Stomach (tissue), 9 donors: Measurements from ENCODE around the gene SLC4A2. TPM values are rescaled to one million over a fixed set of nuclear protein-coding genes. Genes with fewer than 3 reads are reported as not detected.
A peak's percentile ranks its signal among the peaks of the same experiment; 100 is the strongest.
"Not testable (repeated sequence)": the region's sequence is repeated elsewhere in the genome, so short reads cannot be mapped to it uniquely, and the experiment has no call there.

ENCODE experiments used
- DNase-seq, 2 donors: peaks; one replicate each; pipeline versions ENCODE4 v3.0.0 to v3.0.0-alpha.2; 2013 to 2019
- H3K27ac ChIP-seq, 5 donors: fragments of 200-600 bp in 4 of 5; sonication (generic) in 4 of 5; one replicate each; pipeline ENCODE4 v1.5.1; 2013 to 2019; ENCODE audit warnings: mild to moderate bottlenecking in 1 of 5, moderate library complexity in 1 of 5
- H3K27me3 ChIP-seq, 3 donors: fragments of 200-600 bp; sonication (generic); one replicate each; pipeline ENCODE4 v1.5.1; 2017 to 2019; ENCODE audit warnings: mixed run types in 1 of 3
- H3K36me3 ChIP-seq, 4 donors: fragments of 200-600 bp; sonication (generic); 1 replicate in 3 of 4; 2 replicates in 1 of 4; pipeline ENCODE4 v1.5.1; 2016 to 2019
- H3K4me1 ChIP-seq, 4 donors: fragments of 200-600 bp; sonication (generic); one replicate each; pipeline ENCODE4 v1.5.1; 2016 to 2019
- H3K4me3 ChIP-seq, 4 donors: fragments of 200-600 bp; sonication (generic) in 3 of 4; one replicate each; pipeline ENCODE4 v1.5.1; 2016 to 2019; ENCODE audit warnings: mild to moderate bottlenecking in 1 of 4
- H3K9me3 ChIP-seq, 4 donors: fragments of 200-600 bp; sonication (generic); one replicate each; pipeline ENCODE4 v1.5.1; 2016 to 2019
- EP300 ChIP-seq: sonication (generic); formaldehyde crosslinking; IDR thresholded peaks from one replicate; pipeline ENCODE4 v1.6.1; 2017; ENCODE audit warnings: antibody characterized with exemption
- POLR2A ChIP-seq, 4 donors: fragments of 450-650 bp; IDR thresholded peaks; one replicate each; pipeline ENCODE4 v1.6.1; 2016; ENCODE audit warnings: antibody characterized with exemption in 4 of 4, control low read depth in 2 of 4, mild to moderate bottlenecking in 1 of 4, moderate library complexity in 1 of 4
- POLR2AphosphoS5 ChIP-seq, 3 donors: sonication (generic); formaldehyde crosslinking; IDR thresholded peaks; one replicate each; pipeline ENCODE4 v1.6.1; 2016; ENCODE audit warnings: antibody characterized with exemption in 3 of 3
- WGBS, 5 donors: extraction: QIAGEN DNeasy Blood & Tissue Kit in 3 of 5; methylation state at CpG; one replicate each; pipeline versions ENCODE4 v1.1.5 to v1.1.7; 2013 to 2018; 5-methylcytosine and 5-hydroxymethylcytosine counted together
- intact Hi-C: fragments of 100-400 bp; cut with DNase I; formaldehyde crosslinking; loops from one replicate; pipeline ENCODE4 v1.15.1; 2023; ENCODE audit warnings: low total_unique reads
- polyA plus RNA-seq, 3 donors: library from polyadenylated mRNA; stranded (reverse); fragments of 200-250 nt; gene quantifications; one replicate each; pipeline ENCODE4 v1.2.3, GENCODE V29; 2013
- total RNA-seq, 5 donors: library from RNA; depleted of rRNA; stranded (reverse); fragments of >200 nt; gene quantifications; one replicate each; pipeline versions ENCODE4 v1.1.0 to v1.2.3, GENCODE V29; 2014 to 2016
- TF ChIP-seq, protein P1 (sequence below), 7 experiments: fragments of 450-650 bp in 4 of 7; fragments of 200-600 bp in 3 of 7; sonication (generic) in 3 of 7; IDR thresholded peaks; one replicate each; pipeline ENCODE4 v1.5.1; 2016 to 2019; ENCODE audit warnings: antibody characterized with exemption in 7 of 7, control low read depth in 2 of 7, mild to moderate bottlenecking in 1 of 7
- donor health status: healthy with polysubstance abuse.
- donor health status: Bipolar disorder and iron deficiency.
- donor health status: healthy.

The SLC4A2 gene
- total and polyA plus RNA-seq, 8 donors = 65.9 to 296 (median 126) TPM

DNA sequence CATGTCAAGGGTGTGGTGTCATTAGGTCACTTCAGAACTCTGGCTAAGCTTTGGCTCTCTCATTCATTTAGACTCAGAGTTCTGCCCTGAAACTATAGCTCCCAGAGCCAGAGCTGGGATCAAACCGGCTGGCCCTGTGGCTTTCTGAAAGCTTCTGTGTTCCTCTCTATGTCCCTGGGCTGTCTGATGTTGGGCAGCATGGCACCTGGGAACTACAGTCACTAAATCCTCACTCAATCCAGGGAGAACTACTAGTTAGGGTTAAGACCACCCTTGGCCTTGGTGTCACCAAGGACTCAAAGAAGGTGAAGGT lies 48.3 kb upstream of the SLC4A2 start:
- TF ChIP-seq POLR2AphosphoS5 (IDR thresholded peaks at IDR 0.05) (no peak), POLR2A (IDR thresholded peaks at IDR 0.05) (no peak)
- TF ChIP-seq, protein P1, sequence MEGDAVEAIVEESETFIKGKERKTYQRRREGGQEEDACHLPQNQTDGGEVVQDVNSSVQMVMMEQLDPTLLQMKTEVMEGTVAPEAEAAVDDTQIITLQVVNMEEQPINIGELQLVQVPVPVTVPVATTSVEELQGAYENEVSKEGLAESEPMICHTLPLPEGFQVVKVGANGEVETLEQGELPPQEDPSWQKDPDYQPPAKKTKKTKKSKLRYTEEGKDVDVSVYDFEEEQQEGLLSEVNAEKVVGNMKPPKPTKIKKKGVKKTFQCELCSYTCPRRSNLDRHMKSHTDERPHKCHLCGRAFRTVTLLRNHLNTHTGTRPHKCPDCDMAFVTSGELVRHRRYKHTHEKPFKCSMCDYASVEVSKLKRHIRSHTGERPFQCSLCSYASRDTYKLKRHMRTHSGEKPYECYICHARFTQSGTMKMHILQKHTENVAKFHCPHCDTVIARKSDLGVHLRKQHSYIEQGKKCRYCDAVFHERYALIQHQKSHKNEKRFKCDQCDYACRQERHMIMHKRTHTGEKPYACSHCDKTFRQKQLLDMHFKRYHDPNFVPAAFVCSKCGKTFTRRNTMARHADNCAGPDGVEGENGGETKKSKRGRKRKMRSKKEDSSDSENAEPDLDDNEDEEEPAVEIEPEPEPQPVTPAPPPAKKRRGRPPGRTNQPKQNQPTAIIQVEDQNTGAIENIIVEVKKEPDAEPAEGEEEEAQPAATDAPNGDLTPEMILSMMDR (IDR thresholded peaks at IDR 0.05) = no peak
- Histone ChIP-seq H3K27ac (peak overlapping the region in 1 of 5 donors; percentile 10), H3K4me1 (peaks cover 14 to 64% (median 48%) of the 10 kb centered on the region in 4 donors), H3K4me3 (no peak overlapping the region), H3K27me3 (peaks cover 0 to 84% (median 21%) of the 10 kb centered on the region in 3 donors), H3K9me3 (no peaks in the 10 kb centered on the region), H3K36me3 (no peaks in the 10 kb centered on the region)
- intact Hi-C loops = no loop called here
- no peak for DNase-seq
- 50 to 86% (median 60%) methylated on average over 1 of the region's 1 CpG for WGBS, 5 donors

DNA sequence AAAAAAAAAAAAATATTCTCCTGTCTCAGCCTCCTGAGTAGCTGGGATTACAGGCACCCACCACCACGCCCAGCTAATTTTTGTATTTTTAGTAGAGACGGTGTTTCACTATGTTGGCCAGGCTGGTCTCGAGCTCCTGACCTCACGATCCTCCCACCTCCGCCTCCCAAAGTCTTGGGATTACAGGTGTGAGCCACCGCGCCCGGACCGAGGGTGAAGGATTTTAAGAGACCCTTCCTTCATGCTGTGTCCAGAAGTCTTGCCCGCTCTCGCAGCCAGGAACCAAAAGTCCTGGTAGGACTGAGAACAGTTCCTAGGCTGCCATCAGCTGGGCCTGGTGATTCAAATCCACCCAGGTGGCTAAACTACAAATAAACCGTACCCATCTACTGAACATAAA lies 47.8 kb upstream of the SLC4A2 start:
- Histone ChIP-seq H3K27me3 (peaks cover 0 to 90% (median 21%) of the 10 kb centered on the region in 3 donors), H3K4me1 (peaks cover 14 to 64% (median 48%) of the 10 kb centered on the region in 4 donors)
- H3K36me3 ChIP-seq, H3K27ac ChIP-seq, H3K9me3 ChIP-seq, intact Hi-C loops, DNase-seq, H3K4me3 ChIP-seq: not testable (repeated sequence)
- WGBS, 5 donors = 82 to 92% (median 85%) methylated on average over 12 of the region's 12 CpGs

DNA sequence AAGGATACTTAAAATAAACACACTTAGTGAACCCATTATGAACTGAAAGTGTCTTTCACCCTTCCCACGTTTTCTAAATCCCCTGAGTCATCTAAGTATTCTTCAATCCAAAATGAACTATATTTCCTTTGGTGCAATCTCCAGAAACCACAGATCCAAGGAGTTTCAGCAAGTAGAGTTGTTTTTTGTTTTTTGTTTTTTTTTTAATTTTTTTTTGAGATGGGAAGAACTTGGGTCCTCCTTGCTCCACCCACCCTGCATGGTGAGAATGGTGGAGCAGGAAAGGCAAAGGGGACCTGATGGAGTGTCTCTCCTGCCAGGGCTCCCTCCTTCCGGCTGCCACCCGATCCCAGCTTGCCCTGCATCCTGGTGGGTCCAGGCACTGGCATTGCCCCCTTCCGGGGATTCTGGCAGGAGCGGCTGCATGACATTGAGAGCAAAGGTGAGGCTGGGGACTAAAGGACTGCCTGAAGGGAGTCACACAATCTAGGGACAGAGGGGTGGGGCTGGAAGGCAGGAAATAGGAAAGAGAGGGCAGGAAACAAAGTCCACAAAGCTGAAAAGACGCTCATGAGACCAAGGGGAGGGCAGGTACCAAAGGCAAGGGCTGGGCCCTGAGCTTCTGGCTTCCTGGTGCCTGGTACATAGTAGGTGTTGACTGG lies 47.2 kb upstream of the SLC4A2 start:
- WGBS, 5 donors = 36 to 58% (median 47%) methylated on average over 6 of the region's 6 CpGs
- H3K9me3 ChIP-seq = no peaks in the 10 kb centered on the region
- no peak overlapping the region for H3K27ac ChIP-seq
- peaks cover 14 to 60% (median 47%) of the 10 kb centered on the region in 4 donors for H3K4me1 ChIP-seq
- no peak overlapping the region for H3K4me3 ChIP-seq
- no peaks in the 10 kb centered on the region for H3K36me3 ChIP-seq
- intact Hi-C loops = no loop called here
- peaks cover 0 to 95% (median 21%) of the 10 kb centered on the region in 3 donors for H3K27me3 ChIP-seq
- TF ChIP-seq POLR2A (IDR thresholded peaks at IDR 0.05) (no peak), POLR2AphosphoS5 (IDR thresholded peaks at IDR 0.05) (peak in 1 of 3 donors; percentile 4)
- DNase-seq = peak in 1 of 2 donors; percentile 86

DNA sequence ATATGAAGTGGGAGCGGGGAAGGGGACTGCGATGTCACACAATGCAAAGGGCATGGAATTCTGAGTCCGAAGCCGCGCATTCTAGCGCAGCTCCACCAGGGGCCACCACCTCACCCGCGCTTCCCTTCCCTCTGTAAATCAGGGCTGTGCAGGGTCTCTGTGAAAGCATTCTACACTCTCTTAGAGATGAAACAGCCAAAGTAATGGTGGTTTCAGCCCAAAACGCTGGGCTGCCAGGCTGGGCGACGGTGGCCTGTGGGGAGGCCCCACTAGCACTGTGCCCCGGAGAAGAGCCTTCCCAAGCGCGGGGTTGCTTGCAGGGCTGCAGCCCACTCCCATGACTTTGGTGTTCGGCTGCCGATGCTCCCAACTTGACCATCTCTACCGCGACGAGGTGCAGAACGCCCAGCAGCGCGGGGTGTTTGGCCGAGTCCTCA lies 46.5 kb upstream of the SLC4A2 start:
- no peak for TF ChIP-seq POLR2A (IDR thresholded peaks at IDR 0.05)
- TF ChIP-seq EP300 = no peak
- TF ChIP-seq POLR2AphosphoS5 (IDR thresholded peaks at IDR 0.05) = no peak
- TF ChIP-seq, protein P1 (IDR thresholded peaks at IDR 0.05) = peak in 5 of 7 experiments; percentile 13 to 30 (median 20)
- H3K4me1 ChIP-seq = peaks cover 19 to 64% (median 47%) of the 10 kb centered on the region in 4 donors
- peak in 1 of 2 donors; percentile 80 for DNase-seq
- no peaks in the 10 kb centered on the region for H3K36me3 ChIP-seq
- no peaks in the 10 kb centered on the region for H3K9me3 ChIP-seq
- WGBS, 5 donors = 36 to 54% (median 46%) methylated on average over 23 of the region's 23 CpGs
- H3K27me3 ChIP-seq = peaks cover 0 to 98% (median 23%) of the 10 kb centered on the region in 3 donors
- H3K4me3 ChIP-seq = no peak overlapping the region
- intact Hi-C loops = no loop called here
- H3K27ac ChIP-seq = no peak overlapping the region

DNA sequence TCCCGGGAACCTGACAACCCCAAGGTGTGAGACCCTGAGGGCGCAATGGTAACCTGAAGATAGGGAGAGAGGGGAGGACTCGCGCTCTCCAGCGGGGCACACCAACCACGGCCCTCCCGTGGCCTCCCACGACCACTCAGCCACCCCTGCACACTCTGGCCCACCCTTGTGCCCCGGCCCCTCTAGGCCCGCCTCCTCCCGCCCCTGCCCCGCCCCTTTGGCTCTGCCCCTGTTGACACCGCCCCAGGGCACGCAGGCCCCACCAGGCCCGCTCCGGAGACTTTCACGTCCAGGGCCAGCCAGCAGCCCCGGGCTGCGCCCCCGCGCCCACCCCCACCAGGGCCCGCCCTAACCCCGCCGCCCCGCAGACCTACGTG lies 46.0 kb upstream of the SLC4A2 start:
- Histone ChIP-seq H3K4me1 (peaks cover 23 to 64% (median 49%) of the 10 kb centered on the region in 4 donors), H3K36me3 (no peaks in the 10 kb centered on the region), H3K27ac (no peak overlapping the region), H3K27me3 (peaks cover 0 to 99% (median 27%) of the 10 kb centered on the region in 3 donors), H3K4me3 (peak overlapping the region; percentile 23 to 45 (median 26)), H3K9me3 (no peaks in the 10 kb centered on the region)
- TF ChIP-seq POLR2A (IDR thresholded peaks at IDR 0.05) = no peak
- TF ChIP-seq, protein P1 (IDR thresholded peaks at IDR 0.05) = no peak
- no peak for TF ChIP-seq POLR2AphosphoS5 (IDR thresholded peaks at IDR 0.05)
- TF ChIP-seq EP300 = no peak
- 16 to 66% (median 33%) methylated on average over 5 to 26 of the region's 26 CpGs for WGBS, 5 donors
- DNase-seq = no peak
- intact Hi-C loops = no loop called here
